Sigmoid colon (tissue), 7 donors: ENCODE results near the gene HLA-DQB1. TPM values are rescaled to one million over a fixed set of nuclear protein-coding genes. Genes with fewer than 3 reads are reported as not detected.

Source experiments
- DNase-seq: peaks from one replicate; pipeline ENCODE4 v3.0.0-alpha.2; 2019
- H3K27ac ChIP-seq, 4 donors: fragments of 200-600 bp; sonication (generic); one replicate each; pipeline ENCODE4 v1.5.1; 2016 to 2019; ENCODE audit warnings: mild to moderate bottlenecking in 1 of 4
- H3K27me3 ChIP-seq, 3 donors: fragments of 200-600 bp; sonication (generic); one replicate each; pipeline ENCODE4 v1.5.1; 2019; ENCODE audit warnings: mild to moderate bottlenecking in 1 of 3
- H3K36me3 ChIP-seq, 4 donors: fragments of 200-600 bp; sonication (generic); one replicate each; pipeline ENCODE4 v1.5.1; 2016 to 2019
- H3K4me1 ChIP-seq, 4 donors: fragments of 200-600 bp; sonication (generic); one replicate each; pipeline ENCODE4 v1.5.1; 2017 to 2019
- H3K4me3 ChIP-seq, 4 donors: fragments of 200-600 bp; sonication (generic); one replicate each; pipeline ENCODE4 v1.5.1; 2017 to 2019; ENCODE audit warnings: mild to moderate bottlenecking in 2 of 4, moderate library complexity in 1 of 4
- H3K9me3 ChIP-seq, 4 donors: fragments of 200-600 bp in 3 of 4; sonication (generic) in 3 of 4; one replicate each; pipeline versions ENCODE4 v1.5.1 to v1.6.1; 2013 to 2019
- CTCF ChIP-seq, 4 experiments: fragments of 450-650 bp in 3 of 4; fragments of 200-600 bp in 1 of 4; IDR thresholded peaks; one replicate each; pipeline ENCODE4 v1.5.1; 2016 to 2019; ENCODE audit warnings: antibody characterized with exemption in 4 of 4, mild to moderate bottlenecking in 3 of 4, moderate library complexity in 2 of 4
- EP300 ChIP-seq, 4 donors: sonication (generic); formaldehyde crosslinking; IDR thresholded peaks; one replicate each; pipeline ENCODE4 v1.6.1; 2017; ENCODE audit warnings: antibody characterized with exemption in 4 of 4
- POLR2A ChIP-seq, 2 donors: fragments of 450-650 bp; IDR thresholded peaks; one replicate each; pipeline ENCODE4 v1.6.1; 2016; ENCODE audit warnings: antibody characterized with exemption in 2 of 2, mild to moderate bottlenecking in 2 of 2, moderate library complexity in 2 of 2
- POLR2AphosphoS5 ChIP-seq, 4 donors: sonication (generic); formaldehyde crosslinking; IDR thresholded peaks; one replicate each; pipeline ENCODE4 v1.6.1; 2017; ENCODE audit warnings: antibody characterized with exemption in 4 of 4
- WGBS, 2 donors: extraction: QIAGEN DNeasy Blood & Tissue Kit; methylation state at CpG; one replicate each; pipeline ENCODE4 v1.1.7; 2013; 5-methylcytosine and 5-hydroxymethylcytosine counted together
- intact Hi-C: fragments of 100-400 bp; cut with DNase I; formaldehyde crosslinking; loops from one replicate; pipeline ENCODE4 v1.15.1; 2023
- polyA plus RNA-seq, 3 donors: library from polyadenylated mRNA; stranded (reverse); fragments of 200-250 nt; gene quantifications; one replicate each; pipeline ENCODE4 v1.2.3, GENCODE V29; 2013
- total RNA-seq, 4 donors: library from RNA; depleted of rRNA; stranded (reverse); fragments of >200 nt; gene quantifications; one replicate each; pipeline ENCODE4 v1.1.0, GENCODE V29; 2016
- donor health status: healthy with polysubstance abuse.
- donor health status: Bipolar disorder and iron deficiency.
- donor health status: healthy.

The HLA-DQB1 gene
- total and polyA plus RNA-seq, 7 donors, result under 0.01 to 182 (median 3.5) TPM

GRCh38 chr6:32615885-32616532 lies 50.4 kb downstream of the HLA-DQB1 start:
- H3K9me3 ChIP-seq, result no peaks in the 10 kb centered on the region
- no peaks in the 10 kb centered on the region for H3K4me1 ChIP-seq
- intact Hi-C loops, result no loop called here
- no peak for DNase-seq
- H3K4me3 ChIP-seq, result no peak overlapping the region
- TF ChIP-seq POLR2A (IDR thresholded peaks at IDR 0.05) (no peak), EP300 (IDR thresholded peaks at IDR 0.05) (no peak), CTCF (IDR thresholded peaks at IDR 0.05) (no peak), POLR2AphosphoS5 (IDR thresholded peaks at IDR 0.05) (no peak)
- H3K27me3 ChIP-seq, result no peaks in the 10 kb centered on the region
- H3K27ac ChIP-seq, result no peak overlapping the region
- 34 to 38% methylated on average over 3 of the region's 3 CpGs for WGBS, 2 donors
- no peaks in the 10 kb centered on the region for H3K36me3 ChIP-seq

GRCh38 chr6:32614366-32615081 lies 51.9 kb downstream of the HLA-DQB1 start:
- TF ChIP-seq EP300 (IDR thresholded peaks at IDR 0.05), result no peak
- TF ChIP-seq CTCF (IDR thresholded peaks at IDR 0.05), result no peak
- H3K9me3 ChIP-seq, result no peaks in the 10 kb centered on the region
- H3K36me3 ChIP-seq, result no peaks in the 10 kb centered on the region
- WGBS, 2 donors, result 0 to 46% methylated on average over 1 of the region's 1 CpG
- no peak for DNase-seq
- no peak overlapping the region for H3K4me3 ChIP-seq
- H3K27ac ChIP-seq, result no peak overlapping the region
- no peaks in the 10 kb centered on the region for H3K4me1 ChIP-seq
- H3K27me3 ChIP-seq, result no peaks in the 10 kb centered on the region
- intact Hi-C loops, result no loop called here

GRCh38 chr6:32613475-32613874 lies 53.0 kb downstream of the HLA-DQB1 start:
- intact Hi-C loops, result no loop called here
- no peaks in the 10 kb centered on the region for H3K4me1 ChIP-seq
- H3K27ac ChIP-seq, result no peak overlapping the region
- no peaks in the 10 kb centered on the region for H3K9me3 ChIP-seq
- H3K27me3 ChIP-seq, result no peaks in the 10 kb centered on the region
- no peaks in the 10 kb centered on the region for H3K36me3 ChIP-seq
- TF ChIP-seq EP300 (IDR thresholded peaks at IDR 0.05) (no peak), POLR2AphosphoS5 (IDR thresholded peaks at IDR 0.05) (no peak), POLR2A (IDR thresholded peaks at IDR 0.05) (no peak), CTCF (IDR thresholded peaks at IDR 0.05) (no peak)
- no peak for DNase-seq
- no peak overlapping the region for H3K4me3 ChIP-seq
- WGBS, 2 donors, result 41 to 66% methylated on average over 6 of the region's 6 CpGs

GRCh38 chr6:32610682-32611296 lies 55.7 kb downstream of the HLA-DQB1 start:
- no peaks in the 10 kb centered on the region for H3K36me3 ChIP-seq
- H3K4me1 ChIP-seq, result no peaks in the 10 kb centered on the region
- no peaks in the 10 kb centered on the region for H3K9me3 ChIP-seq
- H3K27me3 ChIP-seq, result no peaks in the 10 kb centered on the region
- no peak overlapping the region for H3K4me3 ChIP-seq
- 28 to 45% methylated on average over 3 of the region's 3 CpGs for WGBS, 2 donors
- DNase-seq, result no peak
- H3K27ac ChIP-seq, result no peak overlapping the region
- TF ChIP-seq EP300 (IDR thresholded peaks at IDR 0.05), result no peak
- TF ChIP-seq POLR2A (IDR thresholded peaks at IDR 0.05), result no peak
- no peak for TF ChIP-seq POLR2AphosphoS5 (IDR thresholded peaks at IDR 0.05)
- no peak for TF ChIP-seq CTCF (IDR thresholded peaks at IDR 0.05)
- intact Hi-C loops, result no loop called here
